ENCODE data around the gene LRCH1. TPM values are rescaled to one million over a fixed set of nuclear protein-coding genes. Genes with fewer than 3 reads are reported as not detected.

Gene LRCH1
- total and polyA plus RNA-seq, 10 of the 15 experiments (the other 5 are each of a cell fraction or from before 2014, with no cell fraction given): 5.3 to 48.9 (median 14.4) TPM

GRCh38 chr13:46587807-46588418 is 34.9 kb downstream of the LRCH1 start (continued):
- TF ChIP-seq E4F1 (IDR thresholded peaks at IDR 0.05; ENCODE audit: borderline replicate concordance, partially characterized antibody) (no peak), BCL3 (IDR thresholded peaks at IDR 0.05; ENCODE audit: borderline replicate concordance, insufficient read depth, low read depth, low read length, poor library complexity, severe bottlenecking) (no peak), MTA2 (IDR thresholded peaks at IDR 0.05; ENCODE audit: low read depth) (peak; percentile 90), MEF2B (IDR thresholded peaks at IDR 0.05; ENCODE audit: partially characterized antibody, poor library complexity, severe bottlenecking) (peak; percentile 57), IKZF2 (IDR thresholded peaks at IDR 0.05) (peak in 1 of 2 experiments; percentile 39; a peak in 2 of 4 replicates), PAX5 (IDR thresholded peaks at IDR 0.05; ENCODE audit: borderline replicate concordance, low read depth, low read length) (0 out of 2 replicates have a peak, but pooled peaks have one; percentile 17), IKZF1 (conservative IDR thresholded peaks at IDR 0.05) (0 out of 2 replicates have a peak, but pooled peaks have one; percentile 22), ASH2L (IDR thresholded peaks at IDR 0.05; ENCODE audit: borderline replicate concordance, low read depth) (no peak), BHLHE40 (IDR thresholded peaks at IDR 0.05; ENCODE audit: borderline replicate concordance in 1 of 2, low read depth in 2 of 2, low read length in 1 of 2) (no peak), BCL11A (IDR thresholded peaks at IDR 0.05; ENCODE audit: low read depth, low read length) (0 out of 2 replicates have a peak, but pooled peaks have one; percentile 18), MEF2A (IDR thresholded peaks at IDR 0.05; ENCODE audit: insufficient read depth, low read depth, low read length) (peak; percentile 60; the same call in 1 of the 2 replicates), ZNF592 (IDR thresholded peaks at IDR 0.05) (no peak), EP300 (IDR thresholded peaks at IDR 0.05; ENCODE audit: borderline replicate concordance in 1 of 2, control insufficient read depth in 1 of 2, low read depth in 2 of 2, low read length in 2 of 2) (peak in 1 of 2 experiments; percentile 56; a peak in 2 of 4 replicates), RAD51 (IDR thresholded peaks at IDR 0.05) (0 out of 2 replicates have a peak, but pooled peaks have one; percentile 10)

Measured in GM12878 (cell line).